Keratinocyte (primary cell): ENCODE measurements around the gene HOTAIR. TPM values are rescaled to one million over a fixed set of nuclear protein-coding genes. Genes with fewer than 3 reads are reported as not detected.
A peak's percentile ranks its signal among the peaks of the same experiment; 100 is the strongest.

ENCODE experiments used
- DNase-seq: peaks from one replicate; pipeline ENCODE4 v3.0.0-alpha.2; 2011; ENCODE audit warnings: low read depth, missing footprints, low spot score
- FAIRE-seq: peaks from 2 replicates; lab custom pipeline; 2011; peaks lifted over from hg19 to GRCh38; lab: Jason Lieb, UNC
- H2AFZ ChIP-seq: 2 replicates; pipeline ENCODE4 v1.6.0; 2012; ENCODE audit warnings: low read length, control low read depth, inconsistent platforms; ENCODE audit not compliant: control insufficient read depth
- H3K27ac ChIP-seq: 2 replicates; pipeline ENCODE4 v1.5.1; 2011; ENCODE audit warnings: low read length; ENCODE audit not compliant: control insufficient read depth, insufficient read depth
- H3K27me3 ChIP-seq: 3 replicates; pipeline ENCODE4 v1.6.0; 2011; ENCODE audit warnings: low read length; ENCODE audit not compliant: control insufficient read depth, insufficient read depth; ENCODE audit errors: extremely low read depth
- H3K36me3 ChIP-seq, 2 experiments: 2 replicates in 1 of 2; 3 replicates in 1 of 2; pipeline ENCODE4 v1.5.1; 2011; ENCODE audit warnings: low read length in 2 of 2, mild to moderate bottlenecking in 1 of 2; ENCODE audit not compliant: control insufficient read depth in 2 of 2, insufficient read depth in 2 of 2; ENCODE audit errors: extremely low read depth in 1 of 2
- H3K4me1 ChIP-seq: 3 replicates; pipeline ENCODE4 v1.5.1; 2011; ENCODE audit warnings: low read length; ENCODE audit not compliant: control insufficient read depth, insufficient read depth; ENCODE audit errors: extremely low read depth
- H3K4me2 ChIP-seq: 3 replicates; pipeline ENCODE4 v1.6.0; 2011; ENCODE audit warnings: low read depth, low read length; ENCODE audit not compliant: control insufficient read depth, insufficient read depth; ENCODE audit errors: extremely low read depth
- H3K4me3 ChIP-seq, 3 experiments: fragments of 200-600 bp in 1 of 3; sonication (generic) in 1 of 3; 2 replicates in 2 of 3; 3 replicates in 1 of 3; pipeline ENCODE4 v1.5.1; 2011 to 2016; ENCODE audit warnings: low read length in 3 of 3, mild to moderate bottlenecking in 3 of 3, control low read depth in 2 of 3, inconsistent platforms in 1 of 3, low read depth in 1 of 3, mixed read lengths in 1 of 3, mixed run types in 1 of 3, moderate library complexity in 1 of 3; ENCODE audit not compliant: control insufficient read depth in 2 of 3, insufficient read depth in 2 of 3; ENCODE audit errors: extremely low read depth in 1 of 3
- H3K79me2 ChIP-seq: 2 replicates; pipeline ENCODE4 v1.6.0; 2012; ENCODE audit warnings: low read length; ENCODE audit not compliant: control insufficient read depth, insufficient read depth
- H3K9ac ChIP-seq: 3 replicates; pipeline ENCODE4 v1.6.0; 2011; ENCODE audit warnings: low read length; ENCODE audit not compliant: control insufficient read depth, insufficient read depth; ENCODE audit errors: extremely low read depth
- H3K9me1 ChIP-seq: 3 replicates; pipeline ENCODE4 v1.6.0; 2011; ENCODE audit warnings: low read length; ENCODE audit not compliant: control insufficient read depth, insufficient read depth; ENCODE audit errors: extremely low read depth
- H3K9me3 ChIP-seq: 2 replicates; pipeline ENCODE4 v1.5.1; 2012; ENCODE audit warnings: low read depth, low read length; ENCODE audit not compliant: control insufficient read depth
- H4K20me1 ChIP-seq: 3 replicates; pipeline ENCODE4 v1.6.0; 2011; ENCODE audit warnings: low read length; ENCODE audit not compliant: control insufficient read depth, insufficient read depth; ENCODE audit errors: extremely low read depth
- EZH2 ChIP-seq: IDR thresholded peaks from one replicate; pipeline ENCODE4 v1.6.1; 2012; ENCODE audit warnings: inconsistent platforms, mild to moderate bottlenecking, low read length, moderate library complexity
- dilution Hi-C: fragments of 300-500 bp; cut with MboI; formaldehyde crosslinking; loops from one replicate; pipeline ENCODE4 v1.7.0; 2020; ENCODE audit warnings: low sequenced_read_pairs; ENCODE audit not compliant: extremely low pct_ligation_motif_present
- polyA plus RNA-seq, 5 experiments: library from polyadenylated mRNA; depleted of rRNA in 3 of 5; stranded (reverse) in 3 of 5; stranded (forward) in 1 of 5; unstranded in 1 of 5; fragments of >200 nt; gene quantifications; 1 replicate in 1 of 5; 2 replicates in 3 of 5; 3 replicates in 1 of 5; pipeline versions ENCODE4 v1.2.1 to v1.2.3, GENCODE V29; 2011 to 2012; ENCODE audit warnings: missing spikeins in 2 of 5, low read depth in 1 of 5, low replicate concordance in 1 of 5
- TF ChIP-seq, protein P1 (sequence below), 3 experiments: IDR thresholded peaks in 1 of 3; conservative IDR thresholded peaks in 1 of 3; optimal IDR thresholded peaks in 1 of 3; 2 replicates in 2 of 3; 3 replicates in 1 of 3; pipeline versions ENCODE3 to v1.5.1; 2011; ENCODE audit warnings: low read length in 3 of 3, mild to moderate bottlenecking in 3 of 3, moderate library complexity in 2 of 3, control low read depth in 1 of 3, inconsistent platforms in 1 of 3; ENCODE audit not compliant: insufficient read depth in 2 of 3; ENCODE audit errors: extremely low read depth in 1 of 3

Gene HOTAIR
- polyA plus RNA-seq, 1 donor (not counting 4 experiments of a cell fraction or from before 2014, with no cell fraction given): 4.0 TPM

DNA sequence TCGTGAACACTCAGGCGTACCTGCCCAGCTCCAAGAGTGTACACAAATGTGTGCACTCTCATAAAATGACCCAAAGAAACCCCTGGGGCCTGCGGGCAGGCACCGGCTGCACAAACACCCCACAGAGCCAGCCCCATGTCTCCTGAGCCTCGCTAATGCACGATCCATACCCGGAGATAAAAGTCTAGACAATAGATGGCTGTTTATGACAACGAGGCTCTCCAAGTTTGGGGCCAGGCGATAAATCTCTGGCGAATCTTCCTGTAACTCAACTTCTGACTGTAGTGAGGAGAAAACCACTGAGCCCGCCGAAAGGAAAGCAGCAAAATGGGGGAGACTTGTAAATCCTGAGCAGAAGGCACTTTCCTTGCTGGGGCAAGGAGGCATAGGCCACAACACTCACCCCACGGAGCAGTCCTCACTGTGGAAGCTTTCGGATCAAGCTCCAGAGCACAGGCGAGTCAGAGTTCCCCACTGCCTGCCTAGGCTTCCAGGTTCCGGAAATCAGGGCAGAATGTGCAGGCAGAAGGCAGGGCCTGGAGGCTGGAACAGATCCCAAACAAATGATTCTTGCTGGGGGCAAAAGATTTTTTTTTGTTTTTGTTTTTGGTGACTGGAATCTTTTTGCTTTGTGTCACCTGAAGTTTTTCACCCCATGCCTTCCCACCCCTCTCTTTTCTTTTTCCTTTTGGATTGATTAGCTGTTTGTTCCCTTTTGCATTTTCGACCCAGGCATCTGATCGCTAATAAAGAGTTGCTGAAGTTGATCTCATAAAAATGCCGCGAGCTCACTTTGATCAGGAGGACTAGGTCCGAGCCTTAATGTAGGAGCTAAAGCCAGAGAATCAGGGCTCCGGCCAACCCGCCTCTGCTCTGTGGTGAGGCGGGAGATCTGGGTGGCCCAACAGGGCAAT is 6.3 kb downstream of the HOTAIR start:
- Histone ChIP-seq H3K4me1 (peaks cover 14% of the 10 kb centered on the region), H3K79me2 (peaks cover 9% of the 10 kb centered on the region), H2AFZ (peak overlapping the region; percentile 77), H3K36me3 (peaks cover 0 to 2% of the 10 kb centered on the region in 2 experiments), H3K4me3 (peak overlapping the region; percentile 26 to 63 (median 30)), H3K9me3 (no peaks in the 10 kb centered on the region), H3K27ac (peak overlapping the region; percentile 52), H3K27me3 (peaks cover 5% of the 10 kb centered on the region), H4K20me1 (no peaks in the 10 kb centered on the region), H3K4me2 (peak overlapping the region; percentile 69), H3K9ac (peak overlapping the region; percentile 61), H3K9me1 (no peaks in the 10 kb centered on the region)
- TF ChIP-seq, protein P1, sequence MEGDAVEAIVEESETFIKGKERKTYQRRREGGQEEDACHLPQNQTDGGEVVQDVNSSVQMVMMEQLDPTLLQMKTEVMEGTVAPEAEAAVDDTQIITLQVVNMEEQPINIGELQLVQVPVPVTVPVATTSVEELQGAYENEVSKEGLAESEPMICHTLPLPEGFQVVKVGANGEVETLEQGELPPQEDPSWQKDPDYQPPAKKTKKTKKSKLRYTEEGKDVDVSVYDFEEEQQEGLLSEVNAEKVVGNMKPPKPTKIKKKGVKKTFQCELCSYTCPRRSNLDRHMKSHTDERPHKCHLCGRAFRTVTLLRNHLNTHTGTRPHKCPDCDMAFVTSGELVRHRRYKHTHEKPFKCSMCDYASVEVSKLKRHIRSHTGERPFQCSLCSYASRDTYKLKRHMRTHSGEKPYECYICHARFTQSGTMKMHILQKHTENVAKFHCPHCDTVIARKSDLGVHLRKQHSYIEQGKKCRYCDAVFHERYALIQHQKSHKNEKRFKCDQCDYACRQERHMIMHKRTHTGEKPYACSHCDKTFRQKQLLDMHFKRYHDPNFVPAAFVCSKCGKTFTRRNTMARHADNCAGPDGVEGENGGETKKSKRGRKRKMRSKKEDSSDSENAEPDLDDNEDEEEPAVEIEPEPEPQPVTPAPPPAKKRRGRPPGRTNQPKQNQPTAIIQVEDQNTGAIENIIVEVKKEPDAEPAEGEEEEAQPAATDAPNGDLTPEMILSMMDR (optimal IDR thresholded peaks at IDR 0.05 in 1 of 3, IDR thresholded peaks at IDR 0.05 in 1 of 3, conservative IDR thresholded peaks at IDR 0.05 in 1 of 3; ENCODE audit: extremely low read depth in 1 of 3, insufficient read depth in 2 of 3, low read length in 3 of 3): no peak
- no peak for TF ChIP-seq EZH2
- FAIRE-seq (peak; percentile 9), DNase-seq (no peak)
- dilution Hi-C loops: no loop called here

DNA sequence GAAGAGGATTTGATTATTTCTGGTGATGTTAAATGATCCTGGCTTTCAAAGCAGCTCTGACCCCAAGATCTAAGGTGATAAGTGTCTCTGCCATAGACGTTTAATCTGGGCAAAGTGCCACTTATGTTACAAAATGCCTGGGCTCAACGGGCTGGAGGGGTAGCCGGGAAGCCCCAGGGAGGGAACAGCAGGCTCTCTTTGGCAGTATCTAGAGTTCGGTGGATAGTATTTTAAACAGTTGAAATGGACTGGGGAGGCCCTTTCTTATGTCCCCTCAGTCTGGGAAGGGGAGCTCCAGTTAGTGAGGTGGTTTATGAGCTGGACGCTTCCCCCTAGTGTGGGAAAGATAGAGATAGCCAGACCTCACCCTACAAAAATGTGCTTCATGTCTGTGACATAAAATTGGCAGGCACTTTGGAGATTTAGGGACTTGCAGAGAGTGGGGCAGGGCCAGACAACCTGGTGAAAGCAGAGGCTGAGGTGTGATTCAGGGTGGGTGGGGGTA is 7.3 kb downstream of the HOTAIR start:
- Histone ChIP-seq H3K9me1 (no peaks in the 10 kb centered on the region), H3K27me3 (peaks cover 5% of the 10 kb centered on the region), H3K4me1 (peaks cover 11% of the 10 kb centered on the region), H3K4me3 (peak overlapping the region in 2 of 3 experiments; percentile 30 to 63), H3K9me3 (no peaks in the 10 kb centered on the region), H3K9ac (no peak overlapping the region), H4K20me1 (no peaks in the 10 kb centered on the region), H3K4me2 (peak overlapping the region; percentile 69), H3K79me2 (no peaks in the 10 kb centered on the region), H3K27ac (no peak overlapping the region), H3K36me3 (peaks cover 0 to 2% of the 10 kb centered on the region in 2 experiments), H2AFZ (no peak overlapping the region)
- TF ChIP-seq, protein P1 (optimal IDR thresholded peaks at IDR 0.05 in 1 of 3, IDR thresholded peaks at IDR 0.05 in 1 of 3, conservative IDR thresholded peaks at IDR 0.05 in 1 of 3; ENCODE audit: extremely low read depth in 1 of 3, insufficient read depth in 2 of 3, low read length in 3 of 3): no peak
- TF ChIP-seq EZH2: no peak
- FAIRE-seq (no peak), DNase-seq (no peak)
- dilution Hi-C loops: no loop called here
